Activated CD4-positive, alpha-beta T cell treated with anti-CD3 and anti-CD28 coated beads, Interleukin-2, amount 50 U/mL, for 4 hours (primary cell): ENCODE data around the gene ZSCAN20.
A peak's percentile ranks its signal among the peaks of the same experiment; 100 is the strongest.

Experiments used
- DNase-seq, 2 experiments: peaks; one replicate each; pipeline ENCODE4 v3.0.0-alpha.2; 2020

The ZSCAN20 gene

GRCh38 chr1:33443705-33444180 is 28.7 kb upstream of the ZSCAN20 start:
- DNase-seq, result no peak

- no peak for DNase-seq
Measured at GRCh38 chr1:33445108-33445507, 27.3 kb upstream of the ZSCAN20 start.

GRCh38 chr1:33446590-33446989 is 25.9 kb upstream of the ZSCAN20 start:
- no peak for DNase-seq

GRCh38 chr1:33454646-33455282 is 17.7 kb upstream of the ZSCAN20 start:
- DNase-seq, result no peak

- no peak for DNase-seq
Measured at GRCh38 chr1:33455539-33456501, 16.6 kb upstream of the ZSCAN20 start.

- DNase-seq, result no peak
Measured at GRCh38 chr1:33456502-33456886, 16.0 kb upstream of the ZSCAN20 start.

- DNase-seq, result no peak
Measured at GRCh38 chr1:33459691-33460090, 12.8 kb upstream of the ZSCAN20 start.

GRCh38 chr1:33460144-33460543 is 12.3 kb upstream of the ZSCAN20 start:
- no peak for DNase-seq

GRCh38 chr1:33460947-33461629 is 11.4 kb upstream of the ZSCAN20 start:
- DNase-seq, result no peak

GRCh38 chr1:33462405-33463164 is 9.9 kb upstream of the ZSCAN20 start:
- DNase-seq, result no peak

GRCh38 chr1:33464552-33464951 is 7.9 kb upstream of the ZSCAN20 start:
- no peak for DNase-seq

GRCh38 chr1:33465316-33465715 is 7.1 kb upstream of the ZSCAN20 start:
- DNase-seq, result no peak

- no peak for DNase-seq
Measured at GRCh38 chr1:33466159-33466558, 6.3 kb upstream of the ZSCAN20 start.

GRCh38 chr1:33468011-33468410 is 4.4 kb upstream of the ZSCAN20 start:
- no peak for DNase-seq

GRCh38 chr1:33468531-33468930 is 3.9 kb upstream of the ZSCAN20 start:
- no peak for DNase-seq

GRCh38 chr1:33468967-33469366 is 3.5 kb upstream of the ZSCAN20 start:
- DNase-seq, result no peak

GRCh38 chr1:33469691-33470090 is 2.8 kb upstream of the ZSCAN20 start:
- DNase-seq, result no peak

- peak; percentile 35 to 49 for DNase-seq
Measured at GRCh38 chr1:33470495-33471012, 1.9 kb upstream of the ZSCAN20 start.

- DNase-seq, result no peak
Measured at GRCh38 chr1:33471416-33471815, 1.0 kb upstream of the ZSCAN20 start.

- DNase-seq, result no peak
Measured at GRCh38 chr1:33473900-33474299, 1.5 kb downstream of the ZSCAN20 start.

- DNase-seq, result no peak
Measured at GRCh38 chr1:33477451-33477850, 5.0 kb downstream of the ZSCAN20 start.

GRCh38 chr1:33482412-33482811 is 10.0 kb downstream of the ZSCAN20 start:
- no peak for DNase-seq
